ENCODE measurements around the gene UBXN4.
"Not testable (repeated sequence)": the region's sequence is repeated elsewhere in the genome, so short reads cannot be mapped to it uniquely, and the experiment has no call there.

Gene UBXN4

GRCh38 chr2:135741395-135742324 is at the start of gene UBXN4:
Gene UBXN4, plus strand, starts transcription at chr2:135741855. Its CDS starts 75 bp downstream, at chr2:135741930.
- peak; percentile 96 for DNase-seq

- DNase-seq, result no peak
These were observed 46.9 kb upstream of the UBXN4 start for GRCh38 chr2:135694711-135695110.

- no peak for DNase-seq
These were observed 42.8 kb upstream of the UBXN4 start for GRCh38 chr2:135698838-135699237.

- no peak for DNase-seq
These were observed 40.2 kb upstream of the UBXN4 start for GRCh38 chr2:135701442-135701841.

- DNase-seq, result no peak
These were observed 38.4 kb upstream of the UBXN4 start for GRCh38 chr2:135703300-135703699.

GRCh38 chr2:135704075-135704474 is 37.6 kb upstream of the UBXN4 start:
- DNase-seq, result not testable (repeated sequence)

GRCh38 chr2:135708159-135708558 is 33.5 kb upstream of the UBXN4 start:
- no peak for DNase-seq

- DNase-seq, result peak; percentile 85
These were observed 31.7 kb upstream of the UBXN4 start for GRCh38 chr2:135709992-135710391.

- DNase-seq, result not testable (repeated sequence)
These were observed 26.6 kb upstream of the UBXN4 start for GRCh38 chr2:135715086-135715485.

- no peak for DNase-seq
These were observed 13.5 kb upstream of the UBXN4 start for GRCh38 chr2:135728064-135728743.

- DNase-seq, result no peak
These were observed 9.1 kb upstream of the UBXN4 start for GRCh38 chr2:135732561-135732960.

- no peak for DNase-seq
These were observed 8.6 kb upstream of the UBXN4 start for GRCh38 chr2:135733045-135733444.

- no peak for DNase-seq
These were observed 5.1 kb upstream of the UBXN4 start for GRCh38 chr2:135736546-135736945.

- no peak for DNase-seq
These were observed 1.4 kb upstream of the UBXN4 start for GRCh38 chr2:135740206-135740605.

GRCh38 chr2:135741043-135741394 is 636 bp upstream of the UBXN4 start:
- DNase-seq, result no peak

GRCh38 chr2:135742325-135742757 is 686 bp downstream of the UBXN4 start:
- peak; percentile 55 for DNase-seq

GRCh38 chr2:135743860-135744259 is 2.2 kb downstream of the UBXN4 start:
- DNase-seq, result no peak

- peak; percentile 49 for DNase-seq
These were observed 3.2 kb downstream of the UBXN4 start for GRCh38 chr2:135744760-135745314.

GRCh38 chr2:135745545-135745944 is 3.9 kb downstream of the UBXN4 start:
- no peak for DNase-seq

- no peak for DNase-seq
These were observed 13.9 kb downstream of the UBXN4 start for GRCh38 chr2:135755573-135755972.

GRCh38 chr2:135756692-135757091 is 15.0 kb downstream of the UBXN4 start:
- DNase-seq, result no peak

GRCh38 chr2:135762022-135762421 is 20.4 kb downstream of the UBXN4 start:
- DNase-seq, result no peak

GRCh38 chr2:135762530-135762929 is 20.9 kb downstream of the UBXN4 start:
- no peak for DNase-seq

- no peak for DNase-seq
These were observed 27.2 kb downstream of the UBXN4 start for GRCh38 chr2:135768863-135769262.

Data from stimulated activated CD8-positive, alpha-beta memory T cell treated with anti-CD3 and anti-CD28 coated beads, Interleukin-4, amount 100 ng/mL, for 48 hours (primary cell).